ENCODE data around the gene GLIS1. TPM values are rescaled to one million over a fixed set of nuclear protein-coding genes. Genes with fewer than 3 reads are reported as not detected.

The GLIS1 gene
- polyA plus RNA-seq, 1 donor (not counting 4 experiments of a cell fraction or from before 2014, with no cell fraction given): not detected

DNA sequence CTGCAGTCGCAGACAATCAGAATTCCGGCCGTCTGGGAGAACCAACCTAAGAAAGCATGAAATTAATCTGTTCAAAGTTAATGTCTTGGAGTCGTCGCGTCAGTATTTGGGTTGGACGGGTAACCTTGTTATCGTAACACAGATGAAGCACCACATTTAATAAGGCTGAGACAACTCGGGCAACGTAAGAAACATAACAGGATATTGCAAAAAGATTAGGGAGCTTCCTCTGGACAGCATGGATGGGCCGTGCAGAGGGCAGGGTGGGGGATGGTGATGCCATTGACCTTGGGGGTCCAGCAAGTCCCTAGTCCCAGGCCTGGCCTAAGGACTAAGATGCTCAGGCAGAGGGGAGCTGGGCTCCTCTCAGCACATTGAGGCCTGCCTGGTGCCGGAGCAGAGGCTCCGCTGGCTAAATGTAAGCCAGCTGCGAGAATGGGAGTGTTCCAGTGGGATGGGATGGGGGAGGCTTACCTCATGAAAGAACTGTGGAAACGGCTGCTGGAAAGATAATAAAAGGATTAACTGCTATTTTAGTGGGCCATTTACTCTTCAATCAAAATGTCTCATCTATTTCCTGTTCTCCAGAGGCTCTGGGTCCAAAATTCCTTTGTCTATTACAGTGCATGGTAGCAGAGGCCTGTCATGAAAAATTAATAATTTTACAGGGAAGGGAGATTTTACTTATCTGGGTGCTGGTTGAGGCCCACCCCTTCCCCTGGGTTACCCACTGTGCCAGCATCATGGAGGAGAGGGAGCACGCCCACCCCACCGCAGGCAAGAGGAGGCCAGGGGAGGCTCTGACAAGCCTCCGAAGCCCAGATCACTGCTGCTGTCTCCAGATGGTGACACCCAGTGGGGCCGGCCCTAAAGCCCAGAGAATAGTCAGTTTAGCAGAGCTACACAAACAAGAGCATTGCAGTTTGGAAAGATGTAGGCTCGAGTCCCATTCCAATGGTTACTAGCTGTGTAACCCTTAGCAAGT is 148.1 kb downstream of the GLIS1 start:
- H3K9ac ChIP-seq (ENCODE audit: control insufficient read depth, extremely low read depth, insufficient read depth, low read length): no peak overlapping the region
- FAIRE-seq (no peak), DNase-seq (ENCODE audit: low read depth, low spot score) (no peak)
- no peak overlapping the region for H3K4me3 ChIP-seq (ENCODE audit: control insufficient read depth in 2 of 3, extremely low read depth in 1 of 3, insufficient read depth in 2 of 3, low read depth in 1 of 3, low read length in 3 of 3)
- H2AFZ ChIP-seq (ENCODE audit: control insufficient read depth, low read length): no peak overlapping the region
- H4K20me1 ChIP-seq (ENCODE audit: control insufficient read depth, extremely low read depth, insufficient read depth, low read length): no peaks in the 10 kb centered on the region
- dilution Hi-C loops (cut with MboI; ENCODE audit: extremely low pct_ligation_motif_present, low sequenced_read_pairs): no loop called here
- no peaks in the 10 kb centered on the region for H3K9me3 ChIP-seq (ENCODE audit: control insufficient read depth, low read depth, low read length)
- TF ChIP-seq EZH2 (IDR thresholded peaks at IDR 0.05; ENCODE audit: low read length) (no peak), CTCF (optimal IDR thresholded peaks at IDR 0.05 in 1 of 3, IDR thresholded peaks at IDR 0.05 in 1 of 3, conservative IDR thresholded peaks at IDR 0.05 in 1 of 3; ENCODE audit: extremely low read depth in 1 of 3, insufficient read depth in 2 of 3, low read length in 3 of 3) (no peak)
- no peak overlapping the region for H3K27ac ChIP-seq (ENCODE audit: control insufficient read depth, insufficient read depth, low read length)
- H3K79me2 ChIP-seq (ENCODE audit: control insufficient read depth, insufficient read depth, low read length): no peaks in the 10 kb centered on the region
- no peaks in the 10 kb centered on the region for H3K36me3 ChIP-seq (ENCODE audit: control insufficient read depth in 2 of 2, extremely low read depth in 1 of 2, insufficient read depth in 2 of 2, low read length in 2 of 2)
- no peak overlapping the region for H3K4me2 ChIP-seq (ENCODE audit: control insufficient read depth, extremely low read depth, insufficient read depth, low read depth, low read length)
- H3K4me1 ChIP-seq (ENCODE audit: control insufficient read depth, extremely low read depth, insufficient read depth, low read length): no peaks in the 10 kb centered on the region
- H3K27me3 ChIP-seq (ENCODE audit: control insufficient read depth, extremely low read depth, insufficient read depth, low read length): peaks cover 12% of the 10 kb centered on the region
- no peaks in the 10 kb centered on the region for H3K9me1 ChIP-seq (ENCODE audit: control insufficient read depth, extremely low read depth, insufficient read depth, low read length)

GRCh38 chr1:53590104-53590503 is 148.9 kb downstream of the GLIS1 start:
- H3K27me3 ChIP-seq (ENCODE audit: control insufficient read depth, extremely low read depth, insufficient read depth, low read length): peaks cover 14% of the 10 kb centered on the region
- no peaks in the 10 kb centered on the region for H4K20me1 ChIP-seq (ENCODE audit: control insufficient read depth, extremely low read depth, insufficient read depth, low read length)
- FAIRE-seq: no peak
- no peak overlapping the region for H2AFZ ChIP-seq (ENCODE audit: control insufficient read depth, low read length)
- H3K4me3 ChIP-seq (ENCODE audit: control insufficient read depth in 2 of 3, extremely low read depth in 1 of 3, insufficient read depth in 2 of 3, low read depth in 1 of 3, low read length in 3 of 3): no peak overlapping the region
- TF ChIP-seq EZH2 (IDR thresholded peaks at IDR 0.05; ENCODE audit: low read length) (no peak), CTCF (optimal IDR thresholded peaks at IDR 0.05 in 1 of 3, IDR thresholded peaks at IDR 0.05 in 1 of 3, conservative IDR thresholded peaks at IDR 0.05 in 1 of 3; ENCODE audit: extremely low read depth in 1 of 3, insufficient read depth in 2 of 3, low read length in 3 of 3) (no peak)
- no peak overlapping the region for H3K4me2 ChIP-seq (ENCODE audit: control insufficient read depth, extremely low read depth, insufficient read depth, low read depth, low read length)
- no peaks in the 10 kb centered on the region for H3K4me1 ChIP-seq (ENCODE audit: control insufficient read depth, extremely low read depth, insufficient read depth, low read length)
- dilution Hi-C loops (cut with MboI; ENCODE audit: extremely low pct_ligation_motif_present, low sequenced_read_pairs): no loop called here
- no peak for DNase-seq (ENCODE audit: low read depth, low spot score)
- no peaks in the 10 kb centered on the region for H3K36me3 ChIP-seq (ENCODE audit: control insufficient read depth in 2 of 2, extremely low read depth in 1 of 2, insufficient read depth in 2 of 2, low read length in 2 of 2)
- no peaks in the 10 kb centered on the region for H3K9me3 ChIP-seq (ENCODE audit: control insufficient read depth, low read depth, low read length)
- no peak overlapping the region for H3K9ac ChIP-seq (ENCODE audit: control insufficient read depth, extremely low read depth, insufficient read depth, low read length)
- no peak overlapping the region for H3K27ac ChIP-seq (ENCODE audit: control insufficient read depth, insufficient read depth, low read length)
- no peaks in the 10 kb centered on the region for H3K9me1 ChIP-seq (ENCODE audit: control insufficient read depth, extremely low read depth, insufficient read depth, low read length)
- no peaks in the 10 kb centered on the region for H3K79me2 ChIP-seq (ENCODE audit: control insufficient read depth, insufficient read depth, low read length)

Data from keratinocyte (primary cell).